IMR-90 (cell line): ENCODE data around the gene TERC. TPM values are rescaled to one million over a fixed set of nuclear protein-coding genes. Genes with fewer than 3 reads are reported as not detected.

ENCODE experiments used
- ATAC-seq: fragments of 200-7000 bp; cut with Tn5 transposase; 2 replicates; pipeline ENCODE4 v1.9.1; 2020; ENCODE audit warnings: low read depth, mild to moderate bottlenecking, moderate library complexity
- BruUV-seq: library from RNA; stranded (reverse); fragments of 400-500 nt; replicated peaks from 2 replicates; lab custom pipeline; 2021; lab: Mats Ljungman, UMichigan
- CTCF ChIA-PET: fragments of 300-600 bp; formaldehyde crosslinking; extraction: SDS; loops from one replicate; lab custom pipeline; 2021; ENCODE audit warnings: antibody characterized with exemption; lab: Yijun Ruan, JAX
- POLR2A ChIA-PET: fragments of 300-600 bp; sonication (Branson Sonifier 250); formaldehyde crosslinking; loops from one replicate; lab custom pipeline; 2022; ENCODE audit warnings: antibody characterized with exemption; ENCODE audit not compliant: unreplicated experiment; lab: Charles Lee
- DNase-seq: peaks from one replicate; pipeline ENCODE4 v3.0.0; 2013
- H2AFZ ChIP-seq: replicated peaks from 2 replicates; pipeline ENCODE3; 2013; ENCODE audit warnings: low read length, mild to moderate bottlenecking; ENCODE audit not compliant: poor library complexity
- H2AK5ac ChIP-seq: 2 replicates; pipeline ENCODE4 v1.6.1; 2013; ENCODE audit warnings: low read depth, low read length, inconsistent platforms
- H2AK9ac ChIP-seq: replicated peaks from 2 replicates; pipeline ENCODE3; 2013; ENCODE audit warnings: mild to moderate bottlenecking, low read depth, low read length, moderate library complexity; ENCODE audit not compliant: poor library complexity
- H2BK120ac ChIP-seq: 2 replicates; pipeline ENCODE4 v1.6.1; 2013; ENCODE audit warnings: low read depth, low read length, inconsistent platforms
- H2BK15ac ChIP-seq: 3 replicates; pipeline ENCODE4 v1.6.1; 2013; ENCODE audit warnings: low read depth, low read length, inconsistent platforms
- H2BK20ac ChIP-seq: 2 replicates; pipeline ENCODE4 v1.6.1; 2013; ENCODE audit warnings: low read depth, mild to moderate bottlenecking, inconsistent platforms, low read length, moderate library complexity
- H2BK5ac ChIP-seq: 2 replicates; pipeline ENCODE4 v1.6.1; 2013; ENCODE audit warnings: mild to moderate bottlenecking, low read depth, low read length, inconsistent platforms; ENCODE audit not compliant: poor library complexity, severe bottlenecking
- H3K14ac ChIP-seq: replicated peaks from 2 replicates; pipeline ENCODE4 v1.6.1; 2013; ENCODE audit warnings: low read depth, low read length, inconsistent platforms
- H3K18ac ChIP-seq: 2 replicates; pipeline ENCODE4 v1.6.1; 2013; ENCODE audit warnings: low read depth, low read length, control low read depth
- H3K23ac ChIP-seq: 2 replicates; pipeline ENCODE4 v1.6.1; 2013; ENCODE audit warnings: low read depth, low read length, inconsistent platforms
- H3K27ac ChIP-seq: 2 replicates; pipeline ENCODE4 v1.5.1; 2013; ENCODE audit warnings: mild to moderate bottlenecking, control low read depth, low read length; ENCODE audit not compliant: insufficient read depth
- H3K27me3 ChIP-seq: 2 replicates; pipeline ENCODE4 v1.6.1; 2013; ENCODE audit warnings: low read length; ENCODE audit not compliant: control insufficient read depth, insufficient read depth
- H3K36me3 ChIP-seq: 2 replicates; pipeline ENCODE4 v1.6.1; 2013; ENCODE audit warnings: low read length, mixed read lengths; ENCODE audit not compliant: control insufficient read depth, insufficient read depth
- H3K4ac ChIP-seq: 2 replicates; pipeline ENCODE4 v1.6.1; 2013; ENCODE audit warnings: low read depth, low read length, inconsistent platforms
- H3K4me1 ChIP-seq: 2 replicates; pipeline ENCODE4 v1.6.1; 2013; ENCODE audit warnings: low read length, mixed read lengths; ENCODE audit not compliant: control insufficient read depth, insufficient read depth
- H3K4me2 ChIP-seq: 2 replicates; pipeline ENCODE4 v1.6.1; 2013; ENCODE audit warnings: low read depth, mild to moderate bottlenecking, control low read depth, low read length, moderate library complexity
- H3K4me3 ChIP-seq: 2 replicates; pipeline ENCODE4 v1.5.1; 2013; ENCODE audit warnings: low read depth, mild to moderate bottlenecking, control low read depth, low read length, moderate library complexity; ENCODE audit not compliant: insufficient read depth
- H3K56ac ChIP-seq: 2 replicates; pipeline ENCODE4 v1.6.1; 2013; ENCODE audit warnings: low read length, inconsistent platforms; ENCODE audit not compliant: insufficient read depth; ENCODE audit errors: extremely low read depth
- H3K79me1 ChIP-seq, 2 experiments: 2 replicates each; pipeline ENCODE4 v1.6.1; 2013; ENCODE audit warnings: low read length in 2 of 2, inconsistent platforms in 1 of 2, low read depth in 1 of 2
- H3K9ac ChIP-seq: 2 replicates; pipeline ENCODE4 v1.6.1; 2013; ENCODE audit warnings: low read depth, low read length, control low read depth
- H3K9me1 ChIP-seq: 2 replicates; pipeline ENCODE4 v1.6.1; 2013; ENCODE audit warnings: low read length, inconsistent platforms; ENCODE audit not compliant: insufficient read depth
- H3K9me3 ChIP-seq: 2 replicates; pipeline ENCODE4 v1.6.1; 2013; ENCODE audit warnings: low read length; ENCODE audit not compliant: control insufficient read depth, insufficient read depth
- H4K20me1 ChIP-seq: 2 replicates; pipeline ENCODE4 v1.6.1; 2013; ENCODE audit warnings: low read length, inconsistent platforms; ENCODE audit not compliant: insufficient read depth
- H4K5ac ChIP-seq: 2 replicates; pipeline ENCODE4 v1.6.1; 2013; ENCODE audit warnings: mild to moderate bottlenecking, low read depth, low read length, control low read depth
- H4K8ac ChIP-seq, 2 experiments: 2 replicates each; pipeline ENCODE4 v1.6.1; 2013; ENCODE audit warnings: low read depth in 2 of 2, low read length in 2 of 2, control low read depth in 1 of 2, inconsistent platforms in 1 of 2
- H4K91ac ChIP-seq: 2 replicates; pipeline ENCODE4 v1.6.1; 2013; ENCODE audit warnings: low read depth, low read length, inconsistent platforms; ENCODE audit not compliant: insufficient read depth
- FOS ChIP-seq: fragments of 150-350 bp; IDR thresholded peaks from 2 replicates; pipeline ENCODE4 v1.6.1; 2016; ENCODE audit warnings: low read depth, low read length
- MAFK ChIP-seq: IDR thresholded peaks from 2 replicates; pipeline ENCODE4 v1.6.1; 2012; ENCODE audit warnings: low read depth, low read length, improper control_type of control experiment
- MAZ ChIP-seq: IDR thresholded peaks from 2 replicates; pipeline ENCODE4 v1.6.1; 2012; ENCODE audit warnings: low read depth, mild to moderate bottlenecking, low read length, improper control_type of control experiment, moderate library complexity, borderline replicate concordance
- MXI1 ChIP-seq: IDR thresholded peaks from 2 replicates; pipeline ENCODE4 v1.6.1; 2012; ENCODE audit warnings: low read depth, mild to moderate bottlenecking, low read length, moderate library complexity, borderline replicate concordance
- WGBS, 2 experiments: methylation state at CpG; one replicate each; pipeline versions ENCODE4 v1.1.5 to v1.1.7; 2013; ENCODE audit warnings: missing lambda C conversion rate in 2 of 2; ENCODE audit not compliant: insufficient read length in 1 of 2; ENCODE audit errors: extremely low coverage in 2 of 2; 5-methylcytosine and 5-hydroxymethylcytosine counted together
- dilution Hi-C: fragments of 300-500 bp; cut with HindIII; formaldehyde crosslinking; loops from one replicate; pipeline ENCODE4 v1.14.3; 2018; ENCODE audit warnings: low sequenced_read_pairs; ENCODE audit not compliant: unreplicated experiment
- in situ Hi-C: fragments of 300-500 bp; cut with MboI; formaldehyde crosslinking; loops from 3 replicates; pipeline ENCODE4 v1.14.3; 2019; ENCODE audit warnings: low sequenced_read_pairs, inconsistent platforms, mixed read lengths
- intact Hi-C: fragments of 100-400 bp; cut with micrococcal nuclease; formaldehyde crosslinking; loops from 2 replicates; pipeline ENCODE4 v1.10.0; 2022
- polyA plus RNA-seq, 3 experiments: library from polyadenylated mRNA; depleted of rRNA; stranded (reverse); fragments of >200 nt; gene quantifications; 2 replicates each; pipeline ENCODE4 v1.2.3, GENCODE V29; 2012; ENCODE audit warnings: low replicate concordance in 1 of 3
- total RNA-seq: library from RNA; depleted of rRNA; stranded (reverse); fragments of >200 nt; gene quantifications from 2 replicates; pipeline ENCODE4 v1.2.3, GENCODE V29; 2012
- TF ChIP-seq, protein P1 (sequence below): conservative IDR thresholded peaks from 2 replicates; pipeline ENCODE4 v1.5.1; 2012; ENCODE audit warnings: mild to moderate bottlenecking, low read depth, low read length, improper control_type of control experiment

Gene TERC
- total and polyA plus RNA-seq, 2 of the 4 experiments (the other 2 are of a cell fraction) = 57.0 TPM; not detected in 1

DNA sequence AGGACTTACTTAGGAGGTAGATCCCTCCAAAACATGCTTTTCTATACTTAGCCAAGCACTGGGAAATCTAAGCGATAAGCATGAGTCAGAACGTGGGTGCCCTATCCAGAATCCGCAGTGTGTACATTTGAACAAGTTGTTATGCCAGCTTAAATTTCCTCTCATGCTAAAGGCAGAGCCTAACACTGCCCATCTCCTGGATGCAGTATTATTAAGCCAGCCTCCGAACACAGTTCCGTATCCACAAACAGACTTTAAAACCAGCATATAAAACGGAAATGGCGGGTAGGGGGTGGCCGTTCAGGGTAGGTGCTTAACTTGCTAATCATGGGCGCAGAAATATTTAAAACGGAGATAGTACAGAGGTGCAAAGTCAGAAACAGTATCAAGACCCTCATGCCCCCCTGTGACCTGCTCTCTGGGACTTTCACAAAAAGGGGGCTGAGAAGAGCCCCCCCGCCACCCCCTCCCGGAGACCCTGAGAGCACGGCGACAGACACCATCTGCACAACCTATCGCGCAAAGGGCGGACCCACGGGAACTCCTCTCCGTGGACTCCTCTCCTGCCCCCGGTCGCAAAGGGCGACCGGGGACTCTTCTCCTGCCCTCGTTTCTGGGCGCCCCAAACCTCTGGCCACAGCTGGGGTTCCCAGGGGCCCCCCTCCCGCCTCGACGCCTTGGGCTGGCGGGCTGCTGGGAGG lies 46.9 kb upstream of the TERC start:
- no peaks in the 10 kb centered on the region for H3K27me3 ChIP-seq
- no peak overlapping the region for H2BK20ac ChIP-seq
- H4K5ac ChIP-seq = no peak overlapping the region
- H2BK15ac ChIP-seq = no peak overlapping the region
- H2AK5ac ChIP-seq = no peak overlapping the region
- peak overlapping the region; percentile 62 to 70; a peak in 2 of 4 replicates for H4K8ac ChIP-seq
- dilution Hi-C loops (no loop called here), in situ Hi-C loops (no loop called here), intact Hi-C loops (loop anchor here (5.0 kb wide), 1 partner anchor 34 kb away; no protein-coding TSS in a partner anchor)
- no peak overlapping the region for H2BK5ac ChIP-seq
- peak overlapping the region; percentile 99 for H2AFZ ChIP-seq
- peaks cover 3% of the 10 kb centered on the region for H3K4me1 ChIP-seq
- WGBS, 2 experiments = 6% methylated on average over 9 of the region's 29 CpGs; no CpG with 5 or more reads in 1 of the 2 experiments
- ATAC-seq = peak; percentile 73
- no peak overlapping the region; the same call in 1 of the 2 replicates for H4K91ac ChIP-seq
- peak overlapping the region; percentile 60 for H2AK9ac ChIP-seq
- peak overlapping the region; percentile 48; the same call in 1 of the 2 replicates for H3K4ac ChIP-seq
- peaks cover 9% of the 10 kb centered on the region for H3K9me1 ChIP-seq
- peaks cover 0 to 3% of the 10 kb centered on the region in 2 experiments; a peak in 1 of 4 replicates for H3K79me1 ChIP-seq
- TF ChIP-seq MAFK (no peak), MAZ (no peak), FOS (peak; percentile 48; the same call in 1 of the 2 replicates), MXI1 (0 out of 2 replicates have a peak, but pooled peaks have one; percentile 6)
- TF ChIP-seq, protein P1, sequence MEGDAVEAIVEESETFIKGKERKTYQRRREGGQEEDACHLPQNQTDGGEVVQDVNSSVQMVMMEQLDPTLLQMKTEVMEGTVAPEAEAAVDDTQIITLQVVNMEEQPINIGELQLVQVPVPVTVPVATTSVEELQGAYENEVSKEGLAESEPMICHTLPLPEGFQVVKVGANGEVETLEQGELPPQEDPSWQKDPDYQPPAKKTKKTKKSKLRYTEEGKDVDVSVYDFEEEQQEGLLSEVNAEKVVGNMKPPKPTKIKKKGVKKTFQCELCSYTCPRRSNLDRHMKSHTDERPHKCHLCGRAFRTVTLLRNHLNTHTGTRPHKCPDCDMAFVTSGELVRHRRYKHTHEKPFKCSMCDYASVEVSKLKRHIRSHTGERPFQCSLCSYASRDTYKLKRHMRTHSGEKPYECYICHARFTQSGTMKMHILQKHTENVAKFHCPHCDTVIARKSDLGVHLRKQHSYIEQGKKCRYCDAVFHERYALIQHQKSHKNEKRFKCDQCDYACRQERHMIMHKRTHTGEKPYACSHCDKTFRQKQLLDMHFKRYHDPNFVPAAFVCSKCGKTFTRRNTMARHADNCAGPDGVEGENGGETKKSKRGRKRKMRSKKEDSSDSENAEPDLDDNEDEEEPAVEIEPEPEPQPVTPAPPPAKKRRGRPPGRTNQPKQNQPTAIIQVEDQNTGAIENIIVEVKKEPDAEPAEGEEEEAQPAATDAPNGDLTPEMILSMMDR = no peak
- peak overlapping the region; percentile 68 for H3K4me2 ChIP-seq
- no peaks in the 10 kb centered on the region for H3K9me3 ChIP-seq
- peak overlapping the region; percentile 22; the same call in 1 of the 2 replicates for H3K56ac ChIP-seq
- H2BK120ac ChIP-seq = no peak overlapping the region
- no peak overlapping the region for H3K18ac ChIP-seq
- H4K20me1 ChIP-seq = no peaks in the 10 kb centered on the region
- ChIA-PET CTCF (interaction anchor here (0.6 kb wide), 1 partner anchor 27 kb away, joined by 3 read pairs; no protein-coding TSS in a partner anchor), POLR2A (interaction anchor here (0.5 to 0.8 kb wide), 2 partner anchors 21 to 48 kb away, joined by 3 to 5 read pairs; no protein-coding TSS in a partner anchor)
- DNase-seq = peak; percentile 91
- peak overlapping the region; percentile 47 for H3K27ac ChIP-seq
- H3K14ac ChIP-seq = 0 out of 2 replicates have a peak overlapping the region, but pooled peaks have one; percentile 41
- BruUV-seq = no TSS peak
- peak overlapping the region; percentile 29 for H3K4me3 ChIP-seq
- no peak overlapping the region; the same call in 1 of the 2 replicates for H3K23ac ChIP-seq
- H3K9ac ChIP-seq = peak overlapping the region; percentile 7
- H3K36me3 ChIP-seq = no peaks in the 10 kb centered on the region
